Muscle of leg (tissue), 11 donors: ENCODE measurements around the gene LRCH3. TPM values are rescaled to one million over a fixed set of nuclear protein-coding genes. Genes with fewer than 3 reads are reported as not detected.
"Not testable (repeated sequence)": the region's sequence is repeated elsewhere in the genome, so short reads cannot be mapped to it uniquely, and the experiment has no call there.

ENCODE experiments used
- DNase-seq: peaks from one replicate; pipeline ENCODE4 v3.0.0; 2013
- H3K27ac ChIP-seq: one replicate; pipeline ENCODE4 v1.5.1; 2013; ENCODE audit warnings: mild to moderate bottlenecking, low read length, control low read depth
- H3K27me3 ChIP-seq: one replicate; pipeline ENCODE4 v1.6.1; 2013; ENCODE audit warnings: low read length; ENCODE audit not compliant: control insufficient read depth, insufficient read depth
- H3K36me3 ChIP-seq: one replicate; pipeline ENCODE4 v1.6.1; 2013; ENCODE audit warnings: low read length; ENCODE audit not compliant: control insufficient read depth, insufficient read depth
- H3K4me1 ChIP-seq: one replicate; pipeline ENCODE4 v1.6.1; 2013; ENCODE audit warnings: low read length; ENCODE audit not compliant: control insufficient read depth, insufficient read depth
- H3K4me3 ChIP-seq: one replicate; pipeline ENCODE4 v1.5.1; 2013; ENCODE audit warnings: low read length, control low read depth
- H3K9me3 ChIP-seq: replicated peaks from 2 replicates; pipeline ENCODE4 v1.6.1; 2013; ENCODE audit warnings: low read depth, low read length; ENCODE audit not compliant: control insufficient read depth
- WGBS: methylation state at CpG from one replicate; pipeline ENCODE4 v1.1.5; 2013; ENCODE audit warnings: missing lambda C conversion rate; ENCODE audit not compliant: insufficient coverage; 5-methylcytosine and 5-hydroxymethylcytosine counted together
- polyA plus RNA-seq, 8 donors: library from polyadenylated mRNA; unstranded; fragments of 120-200 nt; gene quantifications; one replicate each; pipeline versions ENCODE4 v1.2.1 to v1.2.3, GENCODE V29; 2013; ENCODE audit warnings: inconsistent platforms in 1 of 8, low replicate concordance in 1 of 8; ENCODE audit not compliant: insufficient read length in 8 of 8, insufficient read depth in 1 of 8
- total RNA-seq: library from RNA; stranded (reverse); fragments of 120-200 nt; gene quantifications from one replicate; pipeline ENCODE4 v1.2.4, GENCODE V29; 2013

LRCH3 gene
- total and polyA plus RNA-seq, 9 donors = 21.7 to 39.1 (median 27.8) TPM

- Histone ChIP-seq H3K36me3 (peaks cover 33% of the 10 kb centered on the region), H3K27me3 (no peaks in the 10 kb centered on the region), H3K9me3 (no peaks in the 10 kb centered on the region), H3K4me3 (no peak overlapping the region), H3K4me1 (peaks cover 14% of the 10 kb centered on the region), H3K27ac (peak overlapping the region; percentile 66)
- DNase-seq = peak; percentile 46
- WGBS = 60% methylated on average over 7 of the region's 17 CpGs
Measured at GRCh38 chr3:197880491-197881269, 89.6 kb downstream of the LRCH3 start.

- H3K27me3 ChIP-seq = no peaks in the 10 kb centered on the region
- peaks cover 14% of the 10 kb centered on the region for H3K4me1 ChIP-seq
- H3K9me3 ChIP-seq = no peaks in the 10 kb centered on the region
- no peak for DNase-seq
- peaks cover 33% of the 10 kb centered on the region for H3K36me3 ChIP-seq
- H3K4me3 ChIP-seq = no peak overlapping the region
- H3K27ac ChIP-seq = peak overlapping the region; percentile 66
- WGBS = 52% methylated on average over 4 of the region's 8 CpGs
Measured at GRCh38 chr3:197881270-197881969, 90.4 kb downstream of the LRCH3 start.

DNA sequence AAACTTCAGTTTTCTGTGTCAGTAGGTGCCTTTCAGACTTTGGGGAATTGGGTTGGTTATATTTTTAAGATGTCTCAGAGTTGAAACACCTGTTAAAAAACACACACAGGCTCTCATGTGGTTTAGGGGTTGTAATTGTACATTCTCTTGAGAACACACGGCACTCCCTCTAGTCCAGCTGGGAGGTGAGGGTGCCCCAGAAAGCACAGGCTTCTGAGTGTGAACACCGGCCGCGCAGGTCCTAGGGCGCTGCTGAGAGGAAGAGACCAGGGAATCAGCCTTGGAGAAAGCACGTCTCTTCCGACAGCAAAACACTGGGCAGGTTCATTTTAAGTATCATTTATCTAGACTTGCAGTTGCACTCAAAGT is 90.9 kb downstream of the LRCH3 start:
- H3K27ac ChIP-seq = no peak overlapping the region
- WGBS = 78% methylated on average over 4 of the region's 7 CpGs
- H3K27me3 ChIP-seq = no peaks in the 10 kb centered on the region
- peaks cover 14% of the 10 kb centered on the region for H3K4me1 ChIP-seq
- H3K9me3 ChIP-seq = no peaks in the 10 kb centered on the region
- no peak for DNase-seq
- no peak overlapping the region for H3K4me3 ChIP-seq
- H3K36me3 ChIP-seq = peaks cover 31% of the 10 kb centered on the region

- no peaks in the 10 kb centered on the region for H3K27me3 ChIP-seq
- DNase-seq = no peak
- no CpG with 5 or more reads among the region's 2 CpGs for WGBS
- H3K4me1 ChIP-seq = peaks cover 14% of the 10 kb centered on the region
- no peak overlapping the region for H3K4me3 ChIP-seq
- no peaks in the 10 kb centered on the region for H3K9me3 ChIP-seq
- H3K36me3 ChIP-seq = peaks cover 29% of the 10 kb centered on the region
- H3K27ac ChIP-seq = no peak overlapping the region
Measured at GRCh38 chr3:197882586-197882985, 91.5 kb downstream of the LRCH3 start.

- 73% methylated on average over 2 of the region's 5 CpGs for WGBS
- Histone ChIP-seq H3K36me3 (peaks cover 21% of the 10 kb centered on the region), H3K4me3 (no peak overlapping the region), H3K4me1 (peaks cover 14% of the 10 kb centered on the region), H3K27ac (peak overlapping the region; percentile 44), H3K27me3 (no peaks in the 10 kb centered on the region), H3K9me3 (no peaks in the 10 kb centered on the region)
- peak; percentile 41 for DNase-seq
Measured at GRCh38 chr3:197883541-197883940, 92.5 kb downstream of the LRCH3 start.

DNA sequence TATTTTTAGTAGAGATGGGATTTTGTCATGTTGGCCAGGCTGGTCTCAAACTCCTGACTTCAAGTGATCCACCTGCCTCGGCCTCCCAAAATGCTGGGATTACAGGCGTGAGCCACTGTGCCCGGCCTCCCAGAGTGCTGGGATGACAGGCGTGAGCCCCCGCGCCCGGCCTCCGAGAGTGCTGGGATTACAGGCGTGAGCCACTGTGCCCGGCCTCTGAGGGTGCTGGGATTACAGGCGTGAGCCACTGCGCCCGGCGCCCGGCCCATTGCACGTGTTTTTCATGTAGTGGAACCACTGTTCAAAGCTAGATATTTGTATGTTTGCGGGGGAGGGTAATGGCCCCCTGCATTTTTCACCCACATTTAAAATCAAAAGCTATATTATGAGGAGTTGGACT is 93.3 kb downstream of the LRCH3 start:
- not testable (repeated sequence) for H3K9me3 ChIP-seq, DNase-seq, H3K27me3 ChIP-seq, H3K27ac ChIP-seq, H3K4me3 ChIP-seq
- WGBS = 90% methylated on average over 11 of the region's 17 CpGs
- H3K36me3 ChIP-seq = peaks cover 19% of the 10 kb centered on the region
- H3K4me1 ChIP-seq = peaks cover 14% of the 10 kb centered on the region

- H3K36me3 ChIP-seq = peaks cover 13% of the 10 kb centered on the region
- H3K4me3 ChIP-seq, H3K4me1 ChIP-seq, DNase-seq, H3K27me3 ChIP-seq, H3K9me3 ChIP-seq, H3K27ac ChIP-seq: not testable (repeated sequence)
- no CpG with 5 or more reads among the region's 1 CpG for WGBS
Measured at GRCh38 chr3:197886052-197886451, 95.0 kb downstream of the LRCH3 start.

DNA sequence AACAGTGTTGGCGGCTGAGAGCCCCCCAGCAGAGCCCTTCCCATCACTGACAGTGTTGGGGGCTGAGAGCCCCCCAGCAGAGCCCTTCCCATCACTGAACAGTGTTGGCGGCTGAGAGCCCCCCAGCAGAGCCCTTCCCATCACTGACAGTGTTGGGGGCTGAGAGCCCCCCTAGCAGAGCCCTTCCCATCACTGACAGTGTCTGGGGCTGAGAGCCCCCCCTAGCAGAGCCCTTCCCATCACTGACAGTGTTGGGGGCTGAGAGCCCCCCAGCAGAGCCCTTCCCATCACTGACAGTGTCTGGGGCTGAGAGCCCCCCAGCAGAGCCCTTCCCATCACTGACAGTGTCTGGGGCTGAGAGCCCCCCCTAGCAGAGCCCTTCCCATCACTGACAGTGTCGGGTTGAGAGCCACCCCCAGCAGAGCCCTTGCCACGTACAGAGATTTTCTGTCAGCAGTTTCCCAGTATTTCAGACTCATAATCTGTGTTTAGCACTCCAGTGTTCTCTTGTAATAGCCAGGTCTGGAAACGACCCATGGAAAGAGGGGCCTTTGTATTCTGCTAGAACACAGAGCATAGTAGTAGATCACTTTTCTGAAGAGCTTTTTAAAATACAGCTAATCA is 96.5 kb downstream of the LRCH3 start:
- 40% methylated on average over 1 of the region's 5 CpGs for WGBS
- not testable (repeated sequence) for H3K4me1 ChIP-seq, H3K9me3 ChIP-seq, H3K27me3 ChIP-seq, H3K27ac ChIP-seq, DNase-seq, H3K4me3 ChIP-seq, H3K36me3 ChIP-seq

GRCh38 chr3:197888511-197888910 is 97.5 kb downstream of the LRCH3 start:
- 80% methylated on average over 1 of the region's 1 CpG for WGBS
- no peaks in the 10 kb centered on the region for H3K27me3 ChIP-seq
- H3K4me3 ChIP-seq = no peak overlapping the region
- H3K36me3 ChIP-seq = peaks cover 10% of the 10 kb centered on the region
- DNase-seq = no peak
- no peaks in the 10 kb centered on the region for H3K9me3 ChIP-seq
- H3K27ac ChIP-seq = no peak overlapping the region
- peaks cover 4% of the 10 kb centered on the region for H3K4me1 ChIP-seq

DNA sequence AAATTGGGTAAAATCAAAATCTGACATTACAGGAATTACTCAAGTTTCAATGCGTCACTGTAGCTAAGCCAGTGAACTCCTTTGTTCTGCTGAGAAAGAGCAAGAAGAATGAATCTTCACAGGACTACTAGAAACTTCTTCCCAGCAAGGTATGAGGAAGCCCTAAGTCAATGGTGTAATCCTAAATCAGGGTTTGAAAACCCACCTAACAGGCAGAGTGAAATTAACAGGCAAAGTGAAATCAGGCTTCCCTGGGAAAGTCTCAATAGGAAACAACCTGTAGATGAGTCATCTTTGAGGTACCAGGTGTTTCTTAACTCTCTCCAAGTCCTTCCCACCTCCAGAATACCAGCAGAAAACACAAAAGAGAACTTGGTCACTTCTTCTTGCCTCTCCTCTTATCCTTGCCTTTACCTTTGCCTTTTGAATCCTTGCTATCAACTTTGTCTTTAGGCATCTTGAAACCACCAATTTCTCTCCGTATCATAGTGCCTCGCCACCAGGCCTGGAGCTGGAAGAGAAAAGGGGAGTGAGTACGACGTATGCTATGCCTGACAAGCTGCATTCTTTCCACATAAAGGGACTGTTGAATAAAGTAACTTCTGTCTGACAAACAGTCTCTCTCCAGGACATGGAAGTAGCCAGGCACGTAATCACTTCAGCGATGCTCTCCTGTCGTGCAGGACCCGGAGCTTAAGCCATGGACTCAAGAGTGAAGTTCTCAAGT is 98.3 kb downstream of the LRCH3 start:
- no peak overlapping the region for H3K4me3 ChIP-seq
- no peak overlapping the region for H3K27ac ChIP-seq
- peaks cover 5% of the 10 kb centered on the region for H3K36me3 ChIP-seq
- WGBS = no CpG with 5 or more reads among the region's 9 CpGs
- H3K4me1 ChIP-seq = no peaks in the 10 kb centered on the region
- DNase-seq = no peak
- no peaks in the 10 kb centered on the region for H3K9me3 ChIP-seq
- H3K27me3 ChIP-seq = no peaks in the 10 kb centered on the region
